ENCODE data around the gene SMU1.

Gene SMU1

DNA sequence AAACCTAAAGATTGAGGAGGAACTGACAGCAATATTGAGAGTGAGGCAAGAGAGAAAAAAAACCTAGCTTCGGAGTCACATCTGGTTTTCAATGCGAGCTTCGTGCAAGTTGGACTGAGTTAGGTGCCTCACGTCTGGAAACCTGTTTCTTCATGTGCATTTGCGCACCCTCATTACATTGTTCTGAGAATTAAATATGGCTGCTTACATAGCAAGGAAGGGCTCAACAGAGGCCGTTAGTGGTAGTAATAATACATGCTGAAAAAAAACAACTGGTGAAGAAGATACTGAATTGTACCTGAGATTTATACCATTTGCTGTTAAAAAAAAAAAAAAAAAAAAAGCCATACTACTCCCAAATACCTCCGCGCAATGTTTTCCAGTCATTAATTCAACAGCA lies 32.8 kb downstream of the SMU1 start:
- Histone ChIP-seq H3K9ac (ENCODE audit: low read length) (peak overlapping the region; percentile 64), H3K27ac (ENCODE audit: low read depth, low read length) (peak overlapping the region; percentile 72), H3K4me2 (ENCODE audit: low read depth, low read length, poor library complexity, severe bottlenecking) (peak overlapping the region; percentile 75), H3K9me3 (ENCODE audit: insufficient read depth, low read length) (no peaks in the 10 kb centered on the region), H3K36me3 (ENCODE audit: low read length) (peaks cover 18% of the 10 kb centered on the region), H4K20me1 (ENCODE audit: low read depth, low read length) (no peaks in the 10 kb centered on the region; the same call in 1 of the 2 replicates), H2AFZ (ENCODE audit: low read depth, low read length, severe bottlenecking) (peak overlapping the region; percentile 87), H3K79me2 (ENCODE audit: insufficient read depth, low read length) (no peaks in the 10 kb centered on the region), H3K27me3 (ENCODE audit: low read length) (no peaks in the 10 kb centered on the region), H3K4me3 (ENCODE audit: insufficient read depth, low read length, poor library complexity, severe bottlenecking) (peak overlapping the region; percentile 52), H3K9me2 (replicated peaks; ENCODE audit: insufficient read depth, low read length) (no peaks in the 10 kb centered on the region), H3F3A (ENCODE audit: insufficient read depth) (peaks cover 67% of the 10 kb centered on the region)
- TF ChIP-seq, protein P1, sequence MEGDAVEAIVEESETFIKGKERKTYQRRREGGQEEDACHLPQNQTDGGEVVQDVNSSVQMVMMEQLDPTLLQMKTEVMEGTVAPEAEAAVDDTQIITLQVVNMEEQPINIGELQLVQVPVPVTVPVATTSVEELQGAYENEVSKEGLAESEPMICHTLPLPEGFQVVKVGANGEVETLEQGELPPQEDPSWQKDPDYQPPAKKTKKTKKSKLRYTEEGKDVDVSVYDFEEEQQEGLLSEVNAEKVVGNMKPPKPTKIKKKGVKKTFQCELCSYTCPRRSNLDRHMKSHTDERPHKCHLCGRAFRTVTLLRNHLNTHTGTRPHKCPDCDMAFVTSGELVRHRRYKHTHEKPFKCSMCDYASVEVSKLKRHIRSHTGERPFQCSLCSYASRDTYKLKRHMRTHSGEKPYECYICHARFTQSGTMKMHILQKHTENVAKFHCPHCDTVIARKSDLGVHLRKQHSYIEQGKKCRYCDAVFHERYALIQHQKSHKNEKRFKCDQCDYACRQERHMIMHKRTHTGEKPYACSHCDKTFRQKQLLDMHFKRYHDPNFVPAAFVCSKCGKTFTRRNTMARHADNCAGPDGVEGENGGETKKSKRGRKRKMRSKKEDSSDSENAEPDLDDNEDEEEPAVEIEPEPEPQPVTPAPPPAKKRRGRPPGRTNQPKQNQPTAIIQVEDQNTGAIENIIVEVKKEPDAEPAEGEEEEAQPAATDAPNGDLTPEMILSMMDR (IDR thresholded peaks at IDR 0.05; ENCODE audit: insufficient read depth, low read length, poor library complexity, severe bottlenecking) = no peak
- no peak for TF ChIP-seq EZH2phosphoT487 (conservative IDR thresholded peaks at IDR 0.05; ENCODE audit: low read length)

GRCh38 chr9:33042473-33042872 lies 34.0 kb downstream of the SMU1 start:
- Histone ChIP-seq H3F3A (ENCODE audit: insufficient read depth) (peaks cover 77% of the 10 kb centered on the region), H3K27ac (ENCODE audit: low read depth, low read length) (no peak overlapping the region), H3K27me3 (ENCODE audit: low read length) (no peaks in the 10 kb centered on the region), H3K4me3 (ENCODE audit: insufficient read depth, low read length, poor library complexity, severe bottlenecking) (no peak overlapping the region), H2AFZ (ENCODE audit: low read depth, low read length, severe bottlenecking) (no peak overlapping the region), H3K9ac (ENCODE audit: low read length) (no peak overlapping the region), H3K9me2 (replicated peaks; ENCODE audit: insufficient read depth, low read length) (no peaks in the 10 kb centered on the region), H4K20me1 (ENCODE audit: low read depth, low read length) (no peaks in the 10 kb centered on the region; the same call in 1 of the 2 replicates), H3K79me2 (ENCODE audit: insufficient read depth, low read length) (no peaks in the 10 kb centered on the region), H3K4me2 (ENCODE audit: low read depth, low read length, poor library complexity, severe bottlenecking) (no peak overlapping the region), H3K36me3 (ENCODE audit: low read length) (peaks cover 29% of the 10 kb centered on the region), H3K9me3 (ENCODE audit: insufficient read depth, low read length) (no peaks in the 10 kb centered on the region)
- TF ChIP-seq EZH2phosphoT487 (conservative IDR thresholded peaks at IDR 0.05; ENCODE audit: low read length) = no peak
- TF ChIP-seq, protein P1 (IDR thresholded peaks at IDR 0.05; ENCODE audit: insufficient read depth, low read length, poor library complexity, severe bottlenecking) = no peak

GRCh38 chr9:33041432-33042188 lies 34.9 kb downstream of the SMU1 start:
- Histone ChIP-seq H3K4me3 (ENCODE audit: insufficient read depth, low read length, poor library complexity, severe bottlenecking) (no peak overlapping the region), H3K9ac (ENCODE audit: low read length) (no peak overlapping the region)

More at GRCh38 chr9:33041432-33042188, 34.9 kb downstream of the SMU1 start:
- no peak overlapping the region for H3K4me2 ChIP-seq (ENCODE audit: low read depth, low read length, poor library complexity, severe bottlenecking)
- no peak overlapping the region for H3K27ac ChIP-seq (ENCODE audit: low read depth, low read length)
- H4K20me1 ChIP-seq (ENCODE audit: low read depth, low read length) = no peaks in the 10 kb centered on the region; the same call in 1 of the 2 replicates
- no peak overlapping the region for H2AFZ ChIP-seq (ENCODE audit: low read depth, low read length, severe bottlenecking)
- H3K27me3 ChIP-seq (ENCODE audit: low read length) = no peaks in the 10 kb centered on the region
- H3K9me3 ChIP-seq (ENCODE audit: insufficient read depth, low read length) = no peaks in the 10 kb centered on the region
- no peaks in the 10 kb centered on the region for H3K9me2 ChIP-seq (replicated peaks; ENCODE audit: insufficient read depth, low read length)
- no peaks in the 10 kb centered on the region for H3K79me2 ChIP-seq (ENCODE audit: insufficient read depth, low read length)
- TF ChIP-seq EZH2phosphoT487 (conservative IDR thresholded peaks at IDR 0.05; ENCODE audit: low read length) = no peak
- TF ChIP-seq, protein P1 (IDR thresholded peaks at IDR 0.05; ENCODE audit: insufficient read depth, low read length, poor library complexity, severe bottlenecking) = no peak
- H3F3A ChIP-seq (ENCODE audit: insufficient read depth) = peaks cover 78% of the 10 kb centered on the region
- H3K36me3 ChIP-seq (ENCODE audit: low read length) = peaks cover 36% of the 10 kb centered on the region

All from SU-DHL-6 (cell line).